Smooth muscle cell (in vitro differentiated cells): ENCODE results near the gene RAD54L. TPM values are rescaled to one million over a fixed set of nuclear protein-coding genes. Genes with fewer than 3 reads are reported as not detected.
A peak's percentile ranks its signal among the peaks of the same experiment; 100 is the strongest.

Experiments
- DNase-seq: peaks from one replicate; lab custom pipeline; 2025; ENCODE audit not compliant: unreplicated experiment; lab: John Stamatoyannopoulos, UW
- H2AFZ ChIP-seq: fragments of 200-600 bp; sonication (generic); 2 replicates; pipeline ENCODE4 v1.6.0; 2016; ENCODE audit warnings: antibody characterized with exemption, low read depth, mild to moderate bottlenecking
- H3F3A ChIP-seq: fragments of 200-600 bp; sonication (generic); 2 replicates; pipeline ENCODE4 v1.6.0; 2017; ENCODE audit warnings: antibody characterized with exemption, low read depth
- H3K27ac ChIP-seq: fragments of 200-600 bp; sonication (generic); 2 replicates; pipeline ENCODE4 v1.5.1; 2016; ENCODE audit warnings: low read depth, mild to moderate bottlenecking
- H3K27me3 ChIP-seq: fragments of 200-600 bp; sonication (generic); 2 replicates; pipeline ENCODE4 v1.6.1; 2016; ENCODE audit warnings: low read depth, mild to moderate bottlenecking
- H3K36me3 ChIP-seq: fragments of 200-600 bp; sonication (generic); 2 replicates; pipeline ENCODE4 v1.5.1; 2016; ENCODE audit warnings: low read depth
- H3K4me1 ChIP-seq: fragments of 200-600 bp; sonication (generic); 2 replicates; pipeline ENCODE4 v1.5.1; 2016; ENCODE audit warnings: low read depth
- H3K4me2 ChIP-seq: fragments of 200-600 bp; sonication (generic); 2 replicates; pipeline ENCODE4 v1.6.0; 2016; ENCODE audit warnings: mild to moderate bottlenecking
- H3K4me3 ChIP-seq: fragments of 200-600 bp; sonication (generic); 2 replicates; pipeline ENCODE4 v1.5.1; 2016; ENCODE audit warnings: mild to moderate bottlenecking
- H3K79me2 ChIP-seq: fragments of 200-600 bp; sonication (generic); 2 replicates; pipeline ENCODE4 v1.6.0; 2016; ENCODE audit warnings: low read depth, mild to moderate bottlenecking
- H3K9ac ChIP-seq: fragments of 200-600 bp; sonication (generic); 2 replicates; pipeline ENCODE4 v1.6.0; 2016; ENCODE audit warnings: low read depth
- H3K9me3 ChIP-seq: fragments of 200-600 bp; sonication (generic); replicated peaks from 2 replicates; pipeline ENCODE4 v1.5.1; 2016; ENCODE audit warnings: low read depth
- H4K20me1 ChIP-seq: fragments of 200-600 bp; sonication (generic); 2 replicates; pipeline ENCODE4 v1.6.0; 2016; ENCODE audit warnings: low read depth
- WGBS: methylation state at CpG from one replicate; pipeline ENCODE4 v1.1.7; 2016; ENCODE audit warnings: low lambda C conversion rate; 5-methylcytosine and 5-hydroxymethylcytosine counted together
- polyA plus RNA-seq: library from polyadenylated mRNA; unstranded; fragments of >200 nt; fragmentation: Nextera tagmentation; extraction: Ambion mirVana; gene quantifications from 2 replicates; pipeline ENCODE4 v1.2.1, GENCODE V29; 2016
- total RNA-seq: library from RNA; depleted of rRNA; stranded (reverse); fragments of >200 nt; gene quantifications from 2 replicates; pipeline ENCODE4 v1.2.3, GENCODE V29; 2014
- TF ChIP-seq, protein P1 (sequence below): fragments of 200-600 bp; sonication (generic); IDR thresholded peaks from 2 replicates; pipeline ENCODE4 v1.5.1; 2017; ENCODE audit warnings: borderline replicate concordance, mild to moderate bottlenecking, antibody characterized with exemption; ENCODE audit not compliant: insufficient read depth, poor library complexity, severe bottlenecking

RAD54L gene
- total and polyA plus RNA-seq, 2 experiments from 2014 or later = 4.9 to 5.6 TPM

- H3K27ac ChIP-seq = no peak overlapping the region
- no peak for DNase-seq
These were observed 37.3 kb downstream of the RAD54L start for GRCh38 chr1:46284597-46285564.

GRCh38 chr1:46285730-46286477 lies 38.3 kb downstream of the RAD54L start:
- Histone ChIP-seq H3K4me2 (no peak overlapping the region), H3K4me1 (no peaks in the 10 kb centered on the region), H3K27ac (no peak overlapping the region), H3K36me3 (peaks cover 7% of the 10 kb centered on the region), H3F3A (no peaks in the 10 kb centered on the region), H4K20me1 (peaks cover 50% of the 10 kb centered on the region), H3K9me3 (no peaks in the 10 kb centered on the region), H2AFZ (no peak overlapping the region), H3K4me3 (no peak overlapping the region), H3K9ac (no peak overlapping the region), H3K27me3 (no peaks in the 10 kb centered on the region), H3K79me2 (no peaks in the 10 kb centered on the region)
- no peak for DNase-seq
- 94% methylated on average over 27 of the region's 27 CpGs for WGBS
- TF ChIP-seq, protein P1, sequence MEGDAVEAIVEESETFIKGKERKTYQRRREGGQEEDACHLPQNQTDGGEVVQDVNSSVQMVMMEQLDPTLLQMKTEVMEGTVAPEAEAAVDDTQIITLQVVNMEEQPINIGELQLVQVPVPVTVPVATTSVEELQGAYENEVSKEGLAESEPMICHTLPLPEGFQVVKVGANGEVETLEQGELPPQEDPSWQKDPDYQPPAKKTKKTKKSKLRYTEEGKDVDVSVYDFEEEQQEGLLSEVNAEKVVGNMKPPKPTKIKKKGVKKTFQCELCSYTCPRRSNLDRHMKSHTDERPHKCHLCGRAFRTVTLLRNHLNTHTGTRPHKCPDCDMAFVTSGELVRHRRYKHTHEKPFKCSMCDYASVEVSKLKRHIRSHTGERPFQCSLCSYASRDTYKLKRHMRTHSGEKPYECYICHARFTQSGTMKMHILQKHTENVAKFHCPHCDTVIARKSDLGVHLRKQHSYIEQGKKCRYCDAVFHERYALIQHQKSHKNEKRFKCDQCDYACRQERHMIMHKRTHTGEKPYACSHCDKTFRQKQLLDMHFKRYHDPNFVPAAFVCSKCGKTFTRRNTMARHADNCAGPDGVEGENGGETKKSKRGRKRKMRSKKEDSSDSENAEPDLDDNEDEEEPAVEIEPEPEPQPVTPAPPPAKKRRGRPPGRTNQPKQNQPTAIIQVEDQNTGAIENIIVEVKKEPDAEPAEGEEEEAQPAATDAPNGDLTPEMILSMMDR = no peak

More at GRCh38 chr1:46284597-46285564, 37.3 kb downstream of the RAD54L start:
- no peaks in the 10 kb centered on the region for H3K4me1 ChIP-seq
- no peak overlapping the region for H2AFZ ChIP-seq
- H3K4me2 ChIP-seq = no peak overlapping the region
- no peak overlapping the region for H3K9ac ChIP-seq
- WGBS = 95% methylated on average over 3 of the region's 3 CpGs
- peaks cover 50% of the 10 kb centered on the region for H4K20me1 ChIP-seq
- H3F3A ChIP-seq = peaks cover 5% of the 10 kb centered on the region
- TF ChIP-seq, protein P1 = no peak
- H3K9me3 ChIP-seq = no peaks in the 10 kb centered on the region
- no peaks in the 10 kb centered on the region for H3K79me2 ChIP-seq
- peaks cover 7% of the 10 kb centered on the region for H3K36me3 ChIP-seq
- no peak overlapping the region for H3K4me3 ChIP-seq
- no peaks in the 10 kb centered on the region for H3K27me3 ChIP-seq

GRCh38 chr1:46288485-46289133 lies 41.0 kb downstream of the RAD54L start:
- peaks cover 4% of the 10 kb centered on the region for H3K36me3 ChIP-seq
- no peaks in the 10 kb centered on the region for H3K9me3 ChIP-seq
- H3F3A ChIP-seq = no peaks in the 10 kb centered on the region
- H3K4me2 ChIP-seq = no peak overlapping the region
- no peak overlapping the region for H3K4me3 ChIP-seq
- TF ChIP-seq, protein P1 = no peak
- H3K9ac ChIP-seq = no peak overlapping the region
- peaks cover 31% of the 10 kb centered on the region for H4K20me1 ChIP-seq
- H3K27ac ChIP-seq = peak overlapping the region; percentile 70
- H3K79me2 ChIP-seq = peaks cover 5% of the 10 kb centered on the region
- DNase-seq = no peak
- WGBS = 79% methylated on average over 1 of the region's 1 CpG
- H2AFZ ChIP-seq = no peak overlapping the region
- H3K27me3 ChIP-seq = no peaks in the 10 kb centered on the region
- H3K4me1 ChIP-seq = no peaks in the 10 kb centered on the region
